Stimulated activated CD8-positive, alpha-beta memory T cell treated with anti-CD3 and anti-CD28 coated beads, Interleukin-12 subunit alpha, Interleukin-12 subunit beta, amount 100 ng/mL, for 4 hours (primary cell): ENCODE data around the gene PCBD2.

Experiments used
- DNase-seq: peaks from one replicate; pipeline ENCODE4 v3.0.0-alpha.2; 2020; ENCODE audit warnings: low read depth

Gene PCBD2

DNA sequence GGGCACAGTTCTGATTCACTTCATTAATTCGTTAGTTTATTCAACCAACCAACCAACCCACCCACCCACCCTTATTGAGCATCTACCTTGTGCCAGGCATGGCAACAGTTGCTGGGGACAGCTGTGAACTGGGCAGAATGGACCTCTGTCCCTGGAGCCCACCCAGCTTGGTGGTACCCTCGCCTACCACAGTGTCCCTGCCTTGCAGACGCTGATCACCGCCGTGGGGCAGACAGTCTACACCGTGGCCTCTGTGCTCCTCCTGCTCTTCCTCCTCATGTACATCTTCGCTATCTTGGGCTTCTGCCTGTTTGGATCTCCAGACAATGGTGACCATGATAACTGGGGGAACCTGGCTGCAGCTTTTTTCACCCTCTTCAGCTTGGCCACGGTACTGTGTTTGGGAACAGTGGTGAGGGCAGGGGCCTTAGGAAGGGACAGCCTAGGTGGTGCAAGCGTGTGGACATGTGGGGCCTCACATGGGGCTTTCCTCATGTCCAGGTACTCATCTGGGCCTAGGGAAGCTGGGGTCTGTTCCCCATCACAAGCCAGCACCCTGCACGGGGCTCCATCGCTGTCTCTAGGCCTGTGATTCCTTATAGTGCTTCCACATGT lies 102.9 kb downstream of the PCBD2 start:
- DNase-seq = no peak

DNA sequence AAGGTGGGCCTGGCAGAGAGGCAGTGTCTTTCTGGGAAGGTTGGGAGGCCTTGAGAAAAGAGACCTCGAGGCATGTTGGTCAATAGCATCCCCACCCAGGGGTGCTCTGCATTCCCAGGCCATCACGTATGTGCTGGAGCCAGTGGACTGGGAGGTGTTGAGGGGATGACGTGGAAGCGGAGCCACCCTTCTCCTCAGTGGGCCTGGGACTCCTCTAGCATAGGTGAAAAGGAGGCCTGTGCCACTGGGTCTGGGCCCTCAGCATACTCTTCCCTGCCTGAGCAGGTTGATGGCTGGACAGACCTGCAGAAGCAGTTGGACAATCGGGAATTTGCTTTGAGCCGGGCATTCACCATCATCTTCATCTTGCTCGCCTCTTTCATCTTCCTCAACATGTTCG lies 103.6 kb downstream of the PCBD2 start:
- no peak for DNase-seq

DNA sequence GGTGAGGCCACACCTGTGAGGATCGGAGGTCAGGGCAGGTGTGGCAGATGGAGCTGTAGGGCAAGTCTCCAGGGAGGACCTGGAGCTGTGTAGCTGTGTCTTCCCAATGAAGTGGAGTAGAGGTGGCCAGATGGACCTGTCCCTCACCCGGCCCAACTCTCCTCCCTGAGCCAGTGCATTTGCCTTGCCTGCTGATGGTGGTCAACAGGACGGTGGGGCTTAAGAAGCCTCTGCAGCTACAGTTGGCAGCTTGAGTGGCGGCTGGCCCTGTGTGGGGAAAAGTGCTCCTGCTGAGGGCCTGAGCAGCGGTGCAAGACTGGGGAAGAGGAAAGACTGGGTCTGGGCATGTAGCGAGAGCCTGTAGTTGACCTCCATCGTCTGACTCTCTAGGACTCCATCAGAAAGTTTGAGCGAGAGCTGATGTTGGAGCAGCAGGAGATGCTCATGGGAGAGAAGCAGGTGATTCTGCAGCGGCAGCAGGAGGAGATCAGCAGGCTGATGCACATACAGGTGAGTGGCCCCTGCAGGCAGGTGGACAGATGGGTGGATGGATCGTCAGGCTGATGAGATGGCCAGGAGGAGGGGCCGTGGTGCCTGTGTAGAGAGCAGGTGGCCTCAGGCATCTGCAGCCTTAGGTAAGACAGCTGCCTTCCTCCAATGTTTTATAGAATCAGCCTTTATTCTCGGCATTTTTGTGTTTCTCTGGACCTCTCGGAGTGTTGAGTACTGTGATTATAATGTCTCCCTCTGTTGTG lies 104.2 kb downstream of the PCBD2 start:
- DNase-seq = no peak

DNA sequence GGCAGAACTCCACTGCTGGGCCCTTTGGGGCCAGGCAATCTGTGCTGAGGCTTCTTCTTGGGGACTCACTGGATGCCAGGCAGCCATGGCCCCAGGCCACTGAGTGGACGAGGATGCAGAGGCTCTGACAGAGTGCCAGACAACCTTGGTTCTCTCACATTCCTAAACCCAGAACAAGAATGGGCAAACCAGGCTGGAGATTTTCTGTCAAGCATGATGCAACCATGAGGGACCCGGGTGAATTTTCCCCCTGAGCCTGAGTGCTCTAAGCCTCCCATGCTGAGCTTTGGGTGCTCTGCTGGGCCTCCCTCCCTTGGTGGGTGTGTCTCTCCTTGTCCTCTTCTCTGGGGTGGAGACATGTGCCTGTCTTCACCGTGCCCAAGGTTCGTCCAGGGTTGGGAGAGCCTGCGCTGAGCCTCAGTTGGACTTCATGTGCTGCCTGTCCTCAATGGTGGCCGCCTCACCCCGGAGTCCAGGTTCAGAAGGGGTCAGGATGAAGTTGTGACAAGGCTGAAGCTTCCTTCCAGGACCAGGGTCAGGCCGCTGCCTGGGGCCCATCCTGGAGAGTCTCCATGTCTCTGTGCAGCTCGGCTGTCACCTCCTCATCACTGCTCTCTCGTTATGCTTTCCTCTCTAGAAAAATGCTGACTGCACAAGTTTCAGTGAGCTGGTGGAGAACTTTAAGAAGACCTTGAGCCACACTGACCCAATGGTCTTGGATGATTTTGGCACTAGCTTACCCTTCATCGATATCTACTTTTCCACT lies 105.0 kb downstream of the PCBD2 start:
- no peak for DNase-seq

DNA sequence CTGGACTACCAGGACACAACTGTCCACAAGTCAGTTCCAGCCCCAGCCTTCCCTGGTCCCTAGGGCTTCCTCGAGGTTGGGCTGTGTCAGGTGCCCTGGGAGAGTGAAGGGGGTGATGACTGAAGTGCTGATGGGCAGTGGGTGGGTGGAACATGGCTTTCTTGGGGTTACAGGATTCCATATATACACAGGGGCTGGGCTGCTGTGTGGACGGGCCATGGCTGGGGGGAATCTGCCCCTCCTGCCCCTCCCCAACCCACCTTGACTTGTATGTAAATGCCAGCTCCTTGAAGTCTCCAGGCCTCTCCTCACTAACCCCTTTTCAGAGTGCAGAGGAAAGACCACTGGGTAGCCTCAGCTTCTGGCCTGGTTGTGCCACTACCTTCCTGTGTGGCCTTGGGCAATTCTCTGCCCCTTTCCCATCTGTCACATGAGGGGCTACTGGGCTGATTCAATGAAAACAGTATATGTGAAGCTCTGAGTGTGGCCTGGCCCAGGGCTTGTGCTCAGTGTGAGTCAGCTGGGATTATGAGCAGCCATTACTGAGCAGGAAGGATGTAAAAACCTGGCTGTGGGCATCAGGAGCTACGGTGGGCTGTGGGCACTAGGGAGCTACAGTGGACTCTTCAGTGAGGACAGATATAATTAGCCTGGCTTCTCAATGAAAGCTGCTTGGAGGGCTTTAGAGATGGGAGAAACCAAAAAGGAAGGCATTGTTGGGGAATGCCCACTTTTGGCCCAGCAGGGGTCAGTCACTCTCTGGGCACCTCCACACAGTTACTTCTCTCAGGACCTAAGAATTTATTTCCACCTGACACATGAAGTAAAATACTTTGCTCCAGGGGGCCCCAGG lies 105.8 kb downstream of the PCBD2 start:
- no peak for DNase-seq

DNA sequence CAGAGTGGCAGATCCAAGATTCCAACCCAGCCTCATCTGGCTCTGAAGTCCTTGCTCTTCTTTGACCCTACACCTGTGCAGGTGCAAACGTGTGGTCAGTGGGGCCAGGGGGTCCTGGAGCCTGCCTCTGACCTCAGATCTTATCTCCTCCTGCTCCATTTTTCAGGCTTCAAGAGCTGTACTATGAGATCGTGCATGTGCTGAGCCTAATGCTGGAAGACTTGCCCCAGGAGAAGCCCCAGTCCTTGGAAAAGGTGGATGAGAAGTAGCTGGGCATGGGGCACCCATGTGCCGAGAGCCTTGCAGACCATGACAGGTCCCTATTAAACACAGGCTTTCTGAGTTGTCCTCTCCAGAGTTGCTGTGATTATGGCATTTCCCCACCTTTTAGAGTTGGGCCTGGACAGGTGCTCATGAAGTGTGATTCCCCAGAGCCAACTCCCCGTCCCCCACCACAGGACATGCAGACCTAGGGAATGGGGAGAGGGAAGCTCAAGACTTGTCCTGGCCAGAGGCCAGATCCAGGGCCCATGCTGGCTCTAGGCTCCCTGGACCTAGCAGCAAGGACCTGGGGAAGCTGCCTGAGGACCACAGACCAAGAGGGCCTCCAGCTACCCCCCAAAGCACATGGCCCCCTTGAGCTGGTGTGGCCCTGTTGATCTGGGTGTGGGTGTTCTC lies 106.6 kb downstream of the PCBD2 start:
- DNase-seq = no peak

DNA sequence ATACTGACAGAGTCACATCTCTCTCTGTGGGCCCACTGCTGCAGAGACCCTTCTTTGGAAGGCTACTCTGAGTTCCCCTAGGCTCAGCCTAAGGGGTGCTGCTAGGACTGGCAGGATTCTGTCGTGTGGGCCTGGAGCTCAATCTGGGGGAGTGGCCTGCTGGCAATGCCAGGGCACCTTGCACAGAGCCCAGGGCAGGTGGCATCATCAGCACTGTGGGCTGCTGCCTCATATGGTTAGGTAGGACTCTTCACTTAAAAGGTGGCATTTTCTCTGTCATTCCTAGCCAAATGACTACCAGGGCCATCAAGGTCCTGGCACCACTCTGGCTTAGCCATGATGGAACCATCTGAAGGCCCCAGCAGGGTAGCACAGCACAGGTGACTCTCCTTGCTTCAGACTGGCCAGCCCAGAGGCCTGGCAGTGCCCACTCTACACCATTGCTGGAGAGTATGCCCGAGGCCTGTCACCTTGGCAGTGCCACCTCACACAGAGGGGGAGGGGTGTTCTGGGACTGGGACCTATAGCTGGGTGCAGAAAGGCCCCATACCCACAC lies 107.2 kb downstream of the PCBD2 start:
- DNase-seq = no peak
